HG03060 (cell line): ENCODE measurements around the gene RHBDD2.
A peak's percentile ranks its signal among the peaks of the same experiment; 100 is the strongest.

ENCODE experiments used
- ATAC-seq: cut with Tn5 transposase; IDR thresholded peaks from one replicate; pipeline ENCODE4 v1.9.1; 2021; ENCODE audit warnings: low read depth, moderate number of reproducible peaks; ENCODE audit not compliant: unreplicated experiment

Gene RHBDD2

DNA sequence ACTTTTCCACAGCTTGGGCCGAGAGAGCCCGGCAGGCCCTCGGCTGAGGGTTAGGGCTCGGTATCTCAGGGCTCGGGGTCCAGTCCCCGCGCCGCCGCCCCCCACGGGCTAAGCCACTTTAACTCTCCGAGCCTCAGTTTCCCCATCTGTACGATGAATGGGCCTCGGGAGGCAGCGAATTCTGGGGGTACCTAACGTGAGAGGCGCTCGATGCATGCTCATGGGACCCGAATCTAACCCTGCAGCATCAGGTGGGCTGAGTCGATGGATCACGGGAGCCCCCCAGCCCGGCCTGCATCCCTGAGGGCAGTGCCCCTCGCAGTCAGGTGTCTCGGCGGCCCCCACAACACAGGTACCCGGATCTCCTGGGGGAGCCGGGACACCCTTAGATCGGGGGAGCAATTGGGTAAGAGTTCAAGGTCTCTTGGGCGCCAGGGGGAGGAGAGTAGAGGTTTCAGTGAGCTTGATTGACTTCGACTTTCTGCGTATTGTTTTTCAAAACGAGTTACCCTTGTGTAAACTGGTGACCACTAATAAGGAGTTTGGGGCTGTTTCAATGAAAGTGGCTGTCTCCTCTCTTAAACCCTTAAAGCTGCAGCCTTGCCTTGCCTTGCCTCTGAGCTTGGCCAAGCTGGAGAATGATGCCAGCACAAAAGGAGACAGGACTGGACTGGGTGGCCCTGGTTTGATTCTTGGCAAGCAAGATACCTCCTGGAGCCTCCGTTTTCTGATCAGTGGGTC lies 36.8 kb downstream of the RHBDD2 start:
- peak; percentile 17 for ATAC-seq

GRCh38 chr7:75916259-75916658 lies 37.4 kb downstream of the RHBDD2 start:
- no peak for ATAC-seq

DNA sequence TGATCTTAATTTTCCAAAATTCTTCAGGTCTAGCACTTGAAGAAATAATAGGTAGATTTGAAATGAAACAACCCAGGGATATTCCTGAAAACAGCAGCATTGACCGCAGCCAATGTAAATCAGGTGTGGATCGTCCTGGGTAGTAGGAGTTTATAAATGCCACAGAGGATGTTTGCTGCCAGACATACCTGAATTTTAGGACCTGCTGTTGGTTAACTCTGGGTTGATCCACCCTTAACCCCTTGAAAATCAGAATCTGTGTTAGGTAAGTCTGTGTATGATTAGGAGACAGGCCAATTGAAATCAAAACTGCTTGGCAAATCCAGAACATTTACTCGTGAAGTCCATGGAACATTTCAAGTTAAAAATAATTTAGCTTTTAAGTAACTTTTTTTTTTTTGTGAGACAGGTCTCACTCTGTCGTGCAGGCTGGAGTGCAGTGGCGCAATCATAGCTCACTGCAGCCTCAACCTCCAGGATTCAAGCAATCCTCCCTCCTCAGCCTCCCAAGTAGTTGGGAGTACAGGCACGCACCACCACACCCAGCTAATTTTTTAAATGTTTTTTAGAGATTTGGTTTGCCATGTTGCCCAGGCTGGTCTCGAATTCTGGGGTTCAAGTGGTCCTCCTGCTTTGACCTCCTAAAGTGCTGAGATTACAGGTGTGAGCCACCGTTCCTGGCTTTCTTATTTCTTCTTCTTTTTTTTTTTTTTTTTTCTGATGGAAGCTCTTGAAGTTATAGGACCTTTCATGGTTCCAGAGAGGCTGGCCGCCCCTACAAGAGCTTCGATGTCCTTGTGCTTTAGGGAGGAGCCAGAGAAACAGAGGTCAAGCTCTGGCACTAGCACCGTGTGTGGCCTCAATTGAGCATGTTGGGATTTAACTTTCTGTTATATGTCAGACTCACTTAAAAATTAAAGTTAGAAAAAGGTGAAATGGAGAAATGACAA lies 38.1 kb downstream of the RHBDD2 start:
- ATAC-seq, result no peak

DNA sequence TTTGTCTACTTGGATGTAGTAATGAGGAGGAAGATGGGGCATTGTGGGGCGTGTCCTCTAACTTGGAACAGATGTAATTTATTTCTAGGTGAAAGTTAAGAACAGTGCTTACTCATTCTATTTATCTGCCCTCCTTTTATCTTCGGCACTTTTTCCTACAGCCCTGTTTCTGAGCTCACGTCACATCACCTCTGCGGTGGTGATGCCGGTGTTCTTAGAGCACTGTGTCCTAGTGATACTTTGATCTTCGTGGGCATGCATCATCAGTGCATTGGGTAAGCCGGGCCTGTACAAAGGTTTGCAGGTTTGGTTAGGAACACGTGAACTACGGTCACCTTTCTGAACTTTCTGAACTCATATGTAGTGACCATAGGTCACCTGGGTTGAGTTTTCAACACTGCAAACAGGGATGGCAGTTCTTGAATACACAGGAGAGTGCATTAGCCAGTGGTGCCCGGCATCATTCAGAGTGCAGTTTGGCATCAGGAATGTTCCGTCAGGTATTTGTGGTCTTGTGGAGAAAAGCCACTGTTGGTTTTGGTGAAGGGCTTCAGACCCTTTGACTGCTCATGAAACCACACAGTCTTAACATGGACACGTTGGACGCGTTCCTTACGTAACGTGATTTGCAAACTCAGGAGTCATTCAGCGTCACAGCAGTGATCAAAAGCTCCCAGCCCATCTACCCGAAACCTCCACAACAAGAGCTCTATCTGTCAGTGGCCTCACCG lies 41.8 kb downstream of the RHBDD2 start:
- ATAC-seq, result no peak

- ATAC-seq, result no peak
Measured at GRCh38 chr7:75921479-75921878, 42.6 kb downstream of the RHBDD2 start.

- ATAC-seq, result no peak
Measured at GRCh38 chr7:75922966-75923603, 44.3 kb downstream of the RHBDD2 start.

GRCh38 chr7:75924256-75924655 lies 45.4 kb downstream of the RHBDD2 start:
- no peak for ATAC-seq

- no peak for ATAC-seq
Measured at GRCh38 chr7:75924889-75925288, 46.1 kb downstream of the RHBDD2 start.

DNA sequence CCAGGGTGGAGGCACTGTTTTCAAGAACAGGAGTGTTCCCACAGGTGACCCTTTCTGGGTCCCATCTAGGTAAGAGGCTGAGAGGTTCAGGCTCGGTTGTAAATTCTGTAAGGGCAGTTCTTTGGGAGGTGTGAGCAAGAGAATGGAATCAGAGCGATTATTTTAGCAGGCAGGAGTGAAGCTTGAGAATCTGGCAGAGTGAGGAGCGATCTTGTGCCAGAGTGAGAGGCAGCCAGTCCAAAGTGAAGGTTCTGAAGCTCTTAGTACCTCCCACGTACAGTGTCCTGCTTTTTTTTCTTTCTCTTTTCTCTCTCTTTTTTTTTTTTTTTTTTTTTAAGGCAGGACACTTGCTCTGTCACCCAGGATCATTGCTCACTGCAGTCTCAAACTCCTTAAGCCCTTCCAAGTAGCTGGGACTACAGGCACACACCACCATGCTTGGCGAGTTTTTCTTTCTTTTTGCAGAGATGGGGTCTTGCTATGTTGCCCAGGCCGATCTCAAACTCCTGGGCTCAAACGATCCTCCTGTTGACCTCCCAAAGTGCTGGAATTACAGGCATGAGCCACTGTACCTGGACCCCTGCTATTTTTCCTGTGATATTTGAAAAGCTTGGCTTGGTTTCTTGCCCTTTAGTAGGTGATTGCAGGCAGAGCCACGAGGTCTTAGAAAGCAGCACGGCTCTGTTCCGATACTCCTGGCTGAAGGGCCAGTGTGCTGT lies 47.0 kb downstream of the RHBDD2 start:
- ATAC-seq, result no peak

DNA sequence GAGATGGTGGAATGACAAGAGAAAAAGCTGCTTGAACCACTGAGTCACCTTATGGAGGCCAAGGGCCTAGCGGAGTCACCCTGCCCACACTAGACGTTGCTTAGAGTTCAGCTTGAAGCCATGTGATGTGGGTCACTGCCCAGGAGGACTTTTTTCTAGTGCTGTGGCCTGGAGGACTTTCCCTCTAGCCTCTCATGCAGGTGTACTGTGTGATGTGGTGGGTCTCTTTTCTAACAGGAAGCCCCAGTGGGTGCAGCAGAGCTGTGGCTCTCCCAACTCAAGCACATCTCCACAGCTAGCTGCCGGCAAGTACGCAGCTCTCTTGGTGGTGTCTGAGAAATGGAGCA lies 49.7 kb downstream of the RHBDD2 start:
- no peak for ATAC-seq

- no peak for ATAC-seq
Measured at GRCh38 chr7:75931680-75932079, 52.8 kb downstream of the RHBDD2 start.

- no peak for ATAC-seq
Measured at GRCh38 chr7:75937958-75938786, 59.3 kb downstream of the RHBDD2 start.
